Thyroid gland (tissue), 4 donors: ENCODE data around the gene PTCHD1.

Experiments
- POLR2A ChIP-seq, 2 donors: fragments of 450-650 bp; IDR thresholded peaks; one replicate each; pipeline ENCODE4 v1.6.1; 2017; ENCODE audit warnings: antibody characterized with exemption in 2 of 2, mild to moderate bottlenecking in 2 of 2, moderate library complexity in 1 of 2
- TF ChIP-seq, protein P1 (sequence below), 6 experiments: fragments of 200-600 bp in 3 of 6; fragments of 450-650 bp in 3 of 6; sonication (generic) in 3 of 6; IDR thresholded peaks; one replicate each; pipeline ENCODE4 v1.5.1; 2016 to 2019; ENCODE audit warnings: antibody characterized with exemption in 6 of 6, mild to moderate bottlenecking in 2 of 6, inconsistent platforms in 1 of 6, moderate library complexity in 1 of 6

DNA sequence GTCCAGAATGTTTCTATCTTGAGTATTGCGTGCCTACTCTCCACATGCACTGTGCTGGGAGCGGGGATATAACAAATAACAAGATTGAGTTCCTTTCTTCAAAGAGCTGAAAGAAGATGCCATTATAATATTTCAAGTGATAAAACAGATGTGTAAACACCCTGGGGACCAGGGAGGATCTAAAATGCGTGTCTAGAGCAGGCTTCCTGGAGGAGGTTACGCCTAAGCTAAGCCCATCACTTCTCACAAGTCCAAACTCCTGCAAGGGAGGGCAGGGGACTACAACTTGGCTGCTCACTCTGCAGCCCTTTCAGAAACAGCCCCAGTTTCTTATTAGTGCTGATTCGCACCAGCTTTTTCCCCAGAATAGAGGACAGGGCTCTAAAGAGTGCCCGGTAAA, 21.5 kb downstream of the PTCHD1 start:
- TF ChIP-seq POLR2A (IDR thresholded peaks at IDR 0.05): no peak
- TF ChIP-seq, protein P1, sequence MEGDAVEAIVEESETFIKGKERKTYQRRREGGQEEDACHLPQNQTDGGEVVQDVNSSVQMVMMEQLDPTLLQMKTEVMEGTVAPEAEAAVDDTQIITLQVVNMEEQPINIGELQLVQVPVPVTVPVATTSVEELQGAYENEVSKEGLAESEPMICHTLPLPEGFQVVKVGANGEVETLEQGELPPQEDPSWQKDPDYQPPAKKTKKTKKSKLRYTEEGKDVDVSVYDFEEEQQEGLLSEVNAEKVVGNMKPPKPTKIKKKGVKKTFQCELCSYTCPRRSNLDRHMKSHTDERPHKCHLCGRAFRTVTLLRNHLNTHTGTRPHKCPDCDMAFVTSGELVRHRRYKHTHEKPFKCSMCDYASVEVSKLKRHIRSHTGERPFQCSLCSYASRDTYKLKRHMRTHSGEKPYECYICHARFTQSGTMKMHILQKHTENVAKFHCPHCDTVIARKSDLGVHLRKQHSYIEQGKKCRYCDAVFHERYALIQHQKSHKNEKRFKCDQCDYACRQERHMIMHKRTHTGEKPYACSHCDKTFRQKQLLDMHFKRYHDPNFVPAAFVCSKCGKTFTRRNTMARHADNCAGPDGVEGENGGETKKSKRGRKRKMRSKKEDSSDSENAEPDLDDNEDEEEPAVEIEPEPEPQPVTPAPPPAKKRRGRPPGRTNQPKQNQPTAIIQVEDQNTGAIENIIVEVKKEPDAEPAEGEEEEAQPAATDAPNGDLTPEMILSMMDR (IDR thresholded peaks at IDR 0.05): no peak
